ENCODE results near the gene APLP2. TPM values are rescaled to one million over a fixed set of nuclear protein-coding genes. Genes with fewer than 3 reads are reported as not detected.

The APLP2 gene
- total RNA-seq, 1 experiment from 2014 or later = 345 TPM

DNA sequence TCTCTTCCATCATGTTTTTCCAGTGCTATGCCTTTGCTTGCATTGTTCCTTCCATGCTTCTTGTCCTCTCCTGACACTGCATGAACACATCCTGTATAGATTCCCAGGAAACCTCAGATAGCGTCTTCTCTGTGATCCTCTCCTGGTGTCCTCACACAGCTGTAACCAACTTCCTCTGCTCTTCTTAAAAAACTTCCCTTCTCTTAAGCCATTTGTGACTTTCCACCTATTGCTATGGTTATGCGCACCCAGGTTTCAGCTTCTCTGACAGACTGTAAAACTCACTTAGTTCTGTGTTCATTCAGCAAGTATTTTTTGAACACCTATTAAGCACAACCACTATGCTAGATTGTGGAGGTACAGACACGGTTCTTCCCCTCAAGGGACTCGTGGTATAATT is 5.1 kb upstream of the APLP2 start:
- ChIA-PET POLR2A (no interaction called here), CTCF (interaction anchor here (0.6 to 1.5 kb wide), 2 partner anchors 21 to 68 kb away, joined by 4 read pairs; no protein-coding TSS in a partner anchor)
- TF ChIP-seq, protein P1, sequence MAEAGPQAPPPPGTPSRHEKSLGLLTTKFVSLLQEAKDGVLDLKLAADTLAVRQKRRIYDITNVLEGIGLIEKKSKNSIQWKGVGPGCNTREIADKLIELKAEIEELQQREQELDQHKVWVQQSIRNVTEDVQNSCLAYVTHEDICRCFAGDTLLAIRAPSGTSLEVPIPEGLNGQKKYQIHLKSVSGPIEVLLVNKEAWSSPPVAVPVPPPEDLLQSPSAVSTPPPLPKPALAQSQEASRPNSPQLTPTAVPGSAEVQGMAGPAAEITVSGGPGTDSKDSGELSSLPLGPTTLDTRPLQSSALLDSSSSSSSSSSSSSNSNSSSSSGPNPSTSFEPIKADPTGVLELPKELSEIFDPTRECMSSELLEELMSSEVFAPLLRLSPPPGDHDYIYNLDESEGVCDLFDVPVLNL (CRISPR knock-in tag; IDR thresholded peaks at IDR 0.05; ENCODE audit: borderline replicate concordance, low read depth) = no peak
- TF ChIP-seq RELA (CRISPR knock-in tag; IDR thresholded peaks at IDR 0.05; ENCODE audit: borderline replicate concordance) (no peak), SMAD4 (CRISPR knock-in tag; IDR thresholded peaks at IDR 0.05) (no peak), ZNF219 (CRISPR knock-in tag; IDR thresholded peaks at IDR 0.05; ENCODE audit: borderline replicate concordance) (no peak), KAT7 (CRISPR knock-in tag; IDR thresholded peaks at IDR 0.05; ENCODE audit: borderline replicate concordance) (no peak), ZNF317 (CRISPR knock-in tag; IDR thresholded peaks at IDR 0.05; ENCODE audit: borderline replicate concordance, low read depth) (no peak), SOX15 (CRISPR knock-in tag; IDR thresholded peaks at IDR 0.05) (no peak), ZNF416 (CRISPR knock-in tag; IDR thresholded peaks at IDR 0.05) (no peak), NR1H2 (CRISPR knock-in tag; IDR thresholded peaks at IDR 0.05) (no peak), ESRRA (CRISPR knock-in tag; IDR thresholded peaks at IDR 0.05; ENCODE audit: borderline replicate concordance) (no peak), GABPB1 (CRISPR knock-in tag; IDR thresholded peaks at IDR 0.05) (no peak)
- TF ChIP-seq, protein P2, sequence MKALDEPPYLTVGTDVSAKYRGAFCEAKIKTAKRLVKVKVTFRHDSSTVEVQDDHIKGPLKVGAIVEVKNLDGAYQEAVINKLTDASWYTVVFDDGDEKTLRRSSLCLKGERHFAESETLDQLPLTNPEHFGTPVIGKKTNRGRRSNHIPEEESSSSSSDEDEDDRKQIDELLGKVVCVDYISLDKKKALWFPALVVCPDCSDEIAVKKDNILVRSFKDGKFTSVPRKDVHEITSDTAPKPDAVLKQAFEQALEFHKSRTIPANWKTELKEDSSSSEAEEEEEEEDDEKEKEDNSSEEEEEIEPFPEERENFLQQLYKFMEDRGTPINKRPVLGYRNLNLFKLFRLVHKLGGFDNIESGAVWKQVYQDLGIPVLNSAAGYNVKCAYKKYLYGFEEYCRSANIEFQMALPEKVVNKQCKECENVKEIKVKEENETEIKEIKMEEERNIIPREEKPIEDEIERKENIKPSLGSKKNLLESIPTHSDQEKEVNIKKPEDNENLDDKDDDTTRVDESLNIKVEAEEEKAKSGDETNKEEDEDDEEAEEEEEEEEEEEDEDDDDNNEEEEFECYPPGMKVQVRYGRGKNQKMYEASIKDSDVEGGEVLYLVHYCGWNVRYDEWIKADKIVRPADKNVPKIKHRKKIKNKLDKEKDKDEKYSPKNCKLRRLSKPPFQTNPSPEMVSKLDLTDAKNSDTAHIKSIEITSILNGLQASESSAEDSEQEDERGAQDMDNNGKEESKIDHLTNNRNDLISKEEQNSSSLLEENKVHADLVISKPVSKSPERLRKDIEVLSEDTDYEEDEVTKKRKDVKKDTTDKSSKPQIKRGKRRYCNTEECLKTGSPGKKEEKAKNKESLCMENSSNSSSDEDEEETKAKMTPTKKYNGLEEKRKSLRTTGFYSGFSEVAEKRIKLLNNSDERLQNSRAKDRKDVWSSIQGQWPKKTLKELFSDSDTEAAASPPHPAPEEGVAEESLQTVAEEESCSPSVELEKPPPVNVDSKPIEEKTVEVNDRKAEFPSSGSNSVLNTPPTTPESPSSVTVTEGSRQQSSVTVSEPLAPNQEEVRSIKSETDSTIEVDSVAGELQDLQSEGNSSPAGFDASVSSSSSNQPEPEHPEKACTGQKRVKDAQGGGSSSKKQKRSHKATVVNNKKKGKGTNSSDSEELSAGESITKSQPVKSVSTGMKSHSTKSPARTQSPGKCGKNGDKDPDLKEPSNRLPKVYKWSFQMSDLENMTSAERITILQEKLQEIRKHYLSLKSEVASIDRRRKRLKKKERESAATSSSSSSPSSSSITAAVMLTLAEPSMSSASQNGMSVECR (CRISPR knock-in tag; IDR thresholded peaks at IDR 0.05; ENCODE audit: borderline replicate concordance) = no peak
- TF ChIP-seq, protein P3, sequence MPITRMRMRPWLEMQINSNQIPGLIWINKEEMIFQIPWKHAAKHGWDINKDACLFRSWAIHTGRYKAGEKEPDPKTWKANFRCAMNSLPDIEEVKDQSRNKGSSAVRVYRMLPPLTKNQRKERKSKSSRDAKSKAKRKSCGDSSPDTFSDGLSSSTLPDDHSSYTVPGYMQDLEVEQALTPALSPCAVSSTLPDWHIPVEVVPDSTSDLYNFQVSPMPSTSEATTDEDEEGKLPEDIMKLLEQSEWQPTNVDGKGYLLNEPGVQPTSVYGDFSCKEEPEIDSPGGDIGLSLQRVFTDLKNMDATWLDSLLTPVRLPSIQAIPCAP (CRISPR knock-in tag; IDR thresholded peaks at IDR 0.05) = no peak
- TF ChIP-seq, protein P4, sequence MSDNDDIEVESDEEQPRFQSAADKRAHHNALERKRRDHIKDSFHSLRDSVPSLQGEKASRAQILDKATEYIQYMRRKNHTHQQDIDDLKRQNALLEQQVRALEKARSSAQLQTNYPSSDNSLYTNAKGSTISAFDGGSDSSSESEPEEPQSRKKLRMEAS (CRISPR knock-in tag; IDR thresholded peaks at IDR 0.05) = no peak
- TF ChIP-seq, protein P5, sequence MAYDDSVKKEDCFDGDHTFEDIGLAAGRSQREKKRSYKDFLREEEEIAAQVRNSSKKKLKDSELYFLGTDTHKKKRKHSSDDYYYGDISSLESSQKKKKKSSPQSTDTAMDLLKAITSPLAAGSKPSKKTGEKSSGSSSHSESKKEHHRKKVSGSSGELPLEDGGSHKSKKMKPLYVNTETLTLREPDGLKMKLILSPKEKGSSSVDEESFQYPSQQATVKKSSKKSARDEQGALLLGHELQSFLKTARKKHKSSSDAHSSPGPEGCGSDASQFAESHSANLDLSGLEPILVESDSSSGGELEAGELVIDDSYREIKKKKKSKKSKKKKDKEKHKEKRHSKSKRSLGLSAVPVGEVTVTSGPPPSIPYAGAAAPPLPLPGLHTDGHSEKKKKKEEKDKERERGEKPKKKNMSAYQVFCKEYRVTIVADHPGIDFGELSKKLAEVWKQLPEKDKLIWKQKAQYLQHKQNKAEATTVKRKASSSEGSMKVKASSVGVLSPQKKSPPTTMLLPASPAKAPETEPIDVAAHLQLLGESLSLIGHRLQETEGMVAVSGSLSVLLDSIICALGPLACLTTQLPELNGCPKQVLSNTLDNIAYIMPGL (CRISPR knock-in tag; IDR thresholded peaks at IDR 0.05) = no peak
- H3K27me3 Mint-ChIP-seq (ENCODE audit: low read depth) = peaks cover 27% of the 10 kb centered on the region
- H3K36me3 Mint-ChIP-seq = no peaks in the 10 kb centered on the region
- no peak for ATAC-seq
- no peak overlapping the region for H3K4me3 Mint-ChIP-seq
- H3K4me1 Mint-ChIP-seq = peaks cover 20% of the 10 kb centered on the region
- H3K9me3 Mint-ChIP-seq = no peaks in the 10 kb centered on the region
- no peak overlapping the region for H3K27ac Mint-ChIP-seq
- DNase-seq (ENCODE audit: low spot score) = no peak

DNA sequence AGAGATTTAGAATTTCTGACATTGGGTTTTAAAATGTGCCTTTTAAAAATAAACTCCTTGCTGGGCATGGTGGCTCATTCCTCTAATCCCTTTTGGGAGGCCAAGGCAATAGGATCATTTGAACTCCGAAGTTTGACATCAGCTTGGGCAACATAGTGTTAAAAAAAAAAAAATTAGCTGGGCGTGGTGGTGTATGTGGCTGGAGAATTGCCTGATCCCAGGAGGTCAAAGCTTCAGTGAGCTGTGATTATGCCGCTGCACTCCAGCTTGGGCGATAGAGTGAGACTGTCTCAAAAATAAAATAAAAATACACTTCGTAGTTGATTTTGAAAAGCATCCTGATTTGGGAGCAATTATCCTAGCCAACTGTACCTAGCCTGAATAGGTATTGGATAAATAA is 3.4 kb upstream of the APLP2 start:
- DNase-seq (ENCODE audit: low spot score) (no peak), ATAC-seq (no peak)
- H3K27ac Mint-ChIP-seq = no peak overlapping the region
- no peak overlapping the region for H3K4me3 Mint-ChIP-seq
- peaks cover 23% of the 10 kb centered on the region for H3K4me1 Mint-ChIP-seq
- TF ChIP-seq JUN (CRISPR knock-in tag; IDR thresholded peaks at IDR 0.05) = no peak
- TF ChIP-seq ZNF219 (CRISPR knock-in tag; IDR thresholded peaks at IDR 0.05; ENCODE audit: borderline replicate concordance) = no peak
- TF ChIP-seq ZBTB21 (CRISPR knock-in tag; IDR thresholded peaks at IDR 0.05; ENCODE audit: borderline replicate concordance) = no peak
- TF ChIP-seq TCF7 (CRISPR knock-in tag; IDR thresholded peaks at IDR 0.05; ENCODE audit: low read depth) = no peak
- no peak for TF ChIP-seq CREB1 (CRISPR knock-in tag; IDR thresholded peaks at IDR 0.05)
- no peak for TF ChIP-seq FOXJ3 (CRISPR knock-in tag; IDR thresholded peaks at IDR 0.05; ENCODE audit: borderline replicate concordance)
- TF ChIP-seq TEAD1 (CRISPR knock-in tag; IDR thresholded peaks at IDR 0.05) = no peak
- TF ChIP-seq HMGA2 (CRISPR knock-in tag; IDR thresholded peaks at IDR 0.05) = no peak
- TF ChIP-seq GTF2I (CRISPR knock-in tag; conservative IDR thresholded peaks at IDR 0.05) = no peak
- ChIA-PET CTCF (no interaction called here), POLR2A (no interaction called here)
- H3K27me3 Mint-ChIP-seq (ENCODE audit: low read depth) = peaks cover 29% of the 10 kb centered on the region
- no peaks in the 10 kb centered on the region for H3K36me3 Mint-ChIP-seq
- H3K9me3 Mint-ChIP-seq = no peaks in the 10 kb centered on the region

All from WTC11 (cell line).